Transverse colon (tissue), 4 donors: ENCODE results near the gene CTNNBIP1.

Experiments
- EP300 ChIP-seq: sonication (generic); formaldehyde crosslinking; IDR thresholded peaks from one replicate; pipeline ENCODE4 v1.6.1; 2017; ENCODE audit warnings: antibody characterized with exemption, low read depth
- POLR2A ChIP-seq: fragments of 450-650 bp; IDR thresholded peaks from one replicate; pipeline ENCODE4 v1.6.1; 2016; ENCODE audit warnings: antibody characterized with exemption, mild to moderate bottlenecking, moderate library complexity
- POLR2AphosphoS5 ChIP-seq, 3 donors: sonication (generic); formaldehyde crosslinking; IDR thresholded peaks; one replicate each; pipeline ENCODE4 v1.6.1; 2016; ENCODE audit warnings: antibody characterized with exemption in 3 of 3
- TF ChIP-seq, protein P1 (sequence below), 5 experiments: fragments of 200-600 bp in 3 of 5; fragments of 450-650 bp in 2 of 5; sonication (generic) in 3 of 5; IDR thresholded peaks; 1 replicate in 2 of 5; 2 replicates in 3 of 5; pipeline ENCODE4 v1.5.1; 2016 to 2017; ENCODE audit warnings: antibody characterized with exemption in 5 of 5, inconsistent platforms in 3 of 5, mild to moderate bottlenecking in 2 of 5, moderate library complexity in 1 of 5

DNA sequence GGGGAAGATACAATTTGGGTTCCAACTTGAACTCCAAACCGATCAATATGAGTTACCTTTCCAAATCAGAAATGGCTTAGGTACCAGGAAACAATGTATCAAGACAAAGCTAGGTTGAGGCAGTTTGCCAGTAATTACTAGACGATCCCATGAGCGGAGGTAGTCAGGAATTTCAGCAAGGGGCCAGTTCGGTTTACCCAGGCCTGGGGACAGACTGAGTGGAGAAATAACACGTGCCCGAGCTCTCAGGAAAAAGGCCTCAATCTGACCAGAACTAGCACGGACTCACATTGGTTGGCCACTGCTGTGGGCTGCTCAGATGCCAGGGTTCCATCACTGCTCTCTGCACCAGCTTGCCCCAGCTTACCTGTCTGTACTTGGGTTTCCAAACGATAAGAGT, 101.6 kb downstream of the CTNNBIP1 start:
- TF ChIP-seq, protein P1, sequence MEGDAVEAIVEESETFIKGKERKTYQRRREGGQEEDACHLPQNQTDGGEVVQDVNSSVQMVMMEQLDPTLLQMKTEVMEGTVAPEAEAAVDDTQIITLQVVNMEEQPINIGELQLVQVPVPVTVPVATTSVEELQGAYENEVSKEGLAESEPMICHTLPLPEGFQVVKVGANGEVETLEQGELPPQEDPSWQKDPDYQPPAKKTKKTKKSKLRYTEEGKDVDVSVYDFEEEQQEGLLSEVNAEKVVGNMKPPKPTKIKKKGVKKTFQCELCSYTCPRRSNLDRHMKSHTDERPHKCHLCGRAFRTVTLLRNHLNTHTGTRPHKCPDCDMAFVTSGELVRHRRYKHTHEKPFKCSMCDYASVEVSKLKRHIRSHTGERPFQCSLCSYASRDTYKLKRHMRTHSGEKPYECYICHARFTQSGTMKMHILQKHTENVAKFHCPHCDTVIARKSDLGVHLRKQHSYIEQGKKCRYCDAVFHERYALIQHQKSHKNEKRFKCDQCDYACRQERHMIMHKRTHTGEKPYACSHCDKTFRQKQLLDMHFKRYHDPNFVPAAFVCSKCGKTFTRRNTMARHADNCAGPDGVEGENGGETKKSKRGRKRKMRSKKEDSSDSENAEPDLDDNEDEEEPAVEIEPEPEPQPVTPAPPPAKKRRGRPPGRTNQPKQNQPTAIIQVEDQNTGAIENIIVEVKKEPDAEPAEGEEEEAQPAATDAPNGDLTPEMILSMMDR (IDR thresholded peaks at IDR 0.05), result no peak
- no peak for TF ChIP-seq EP300
- TF ChIP-seq POLR2AphosphoS5 (IDR thresholded peaks at IDR 0.05), result no peak
- no peak for TF ChIP-seq POLR2A
